HG03139 (cell line): ENCODE measurements around the gene FARS2.
A peak's percentile ranks its signal among the peaks of the same experiment; 100 is the strongest.

ENCODE experiments used
- ATAC-seq: cut with Tn5 transposase; IDR thresholded peaks from one replicate; pipeline ENCODE4 v1.9.1; 2021; ENCODE audit not compliant: unreplicated experiment

The FARS2 gene

GRCh38 chr6:5461365-5461764, 200.1 kb downstream of the FARS2 start:
- no peak for ATAC-seq

- no peak for ATAC-seq
Observed at GRCh38 chr6:5462856-5463255, 201.5 kb downstream of the FARS2 start.

GRCh38 chr6:5463690-5464089, 202.4 kb downstream of the FARS2 start:
- ATAC-seq: no peak

DNA sequence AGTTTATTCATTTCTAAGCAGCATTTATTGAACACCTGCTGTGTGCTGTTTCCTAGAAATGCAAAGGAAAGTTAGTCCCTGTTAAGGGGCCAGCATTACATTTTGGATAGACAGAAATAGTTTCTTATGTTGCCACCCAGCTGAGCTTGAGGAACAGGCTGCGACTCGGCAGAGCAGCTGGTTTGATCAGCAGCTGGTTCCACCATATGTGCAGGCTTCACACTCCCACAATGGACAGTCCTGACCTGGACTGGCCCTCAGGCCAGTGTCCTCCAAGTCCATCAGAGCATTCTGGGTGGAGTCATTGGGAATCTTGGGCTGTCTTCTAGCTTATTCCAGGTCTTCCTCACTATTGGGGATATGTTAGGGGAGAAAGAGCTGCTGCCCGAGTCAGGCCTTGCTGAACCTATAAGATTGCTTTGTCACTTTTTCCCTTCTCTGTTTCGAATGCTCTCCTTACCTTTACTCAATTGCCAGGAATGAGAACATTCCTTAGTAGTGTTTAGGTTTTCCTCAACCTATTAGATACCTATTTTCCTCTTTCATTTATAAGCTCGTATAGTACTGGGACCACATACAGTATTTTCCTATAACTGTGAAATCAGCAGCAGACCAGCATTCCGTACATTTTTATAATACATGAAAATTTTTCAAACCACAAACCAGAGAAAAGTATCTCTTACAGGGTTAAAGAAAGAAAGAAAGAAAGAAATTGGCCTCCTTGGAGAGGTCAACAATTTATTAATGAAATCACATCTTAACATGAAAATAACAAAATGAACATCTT, 203.0 kb downstream of the FARS2 start:
- no peak for ATAC-seq

DNA sequence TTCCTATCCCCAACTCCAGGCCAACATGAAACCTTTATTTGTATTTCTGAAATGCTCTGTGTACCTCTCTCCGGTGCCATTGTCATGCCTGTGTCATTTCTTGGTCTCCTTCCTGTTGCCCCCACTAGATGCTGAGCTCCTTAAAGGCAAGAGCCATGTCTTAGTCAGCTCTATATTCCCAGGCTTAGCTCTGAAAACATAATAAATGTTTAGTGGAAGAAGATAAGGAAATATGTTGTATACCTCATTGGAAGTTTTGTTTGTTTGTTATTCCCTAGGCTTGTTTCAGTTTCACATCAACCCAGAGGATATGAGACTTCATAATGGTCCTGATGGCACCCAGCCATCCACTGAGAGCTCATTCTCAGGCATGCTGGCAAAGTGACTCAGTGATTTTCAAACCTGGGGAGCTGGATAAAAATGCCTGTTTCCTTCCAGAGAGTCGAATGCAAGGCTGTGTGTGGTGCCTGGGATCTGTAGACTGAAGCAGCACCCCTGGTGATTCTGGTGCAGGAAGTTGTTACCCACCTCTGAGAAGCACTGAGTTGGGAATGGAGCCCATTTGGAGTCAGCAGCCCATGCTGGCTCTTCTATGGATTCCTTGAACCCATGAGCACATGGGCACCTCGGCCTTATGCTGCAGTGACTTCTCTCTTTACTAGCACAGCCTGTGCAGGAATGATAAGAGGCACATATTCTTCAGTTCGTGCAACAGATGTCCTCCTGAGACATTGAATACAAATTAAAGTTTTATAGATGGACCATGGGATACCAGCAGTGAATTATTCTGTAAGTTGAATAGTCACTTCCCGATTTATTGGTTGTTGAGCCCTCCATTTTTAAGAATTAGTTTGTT, 205.2 kb downstream of the FARS2 start:
- no peak for ATAC-seq

- ATAC-seq: no peak
Observed at GRCh38 chr6:5468586-5468985, 207.3 kb downstream of the FARS2 start.

- no peak for ATAC-seq
Observed at GRCh38 chr6:5469101-5469846, 208.0 kb downstream of the FARS2 start.

DNA sequence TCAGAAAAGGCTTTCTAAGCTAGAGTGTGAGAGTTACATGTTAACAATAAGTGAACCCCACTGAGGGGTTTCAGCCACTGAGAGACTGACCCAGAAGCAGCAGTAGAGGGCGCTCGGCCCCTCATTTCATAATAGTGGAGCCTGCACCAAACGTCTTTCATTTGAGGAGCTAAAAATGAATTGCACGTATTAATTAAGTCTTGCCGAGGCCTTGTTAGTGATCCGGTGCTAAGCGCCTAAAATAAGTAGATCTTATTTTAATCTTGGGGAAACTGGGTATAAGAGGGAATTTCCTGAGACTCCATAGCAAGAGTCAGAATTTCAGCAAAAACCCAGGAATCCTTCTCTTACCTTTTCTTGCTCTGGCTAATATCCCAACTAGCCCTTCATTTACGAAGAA, 209.7 kb downstream of the FARS2 start:
- no peak for ATAC-seq

DNA sequence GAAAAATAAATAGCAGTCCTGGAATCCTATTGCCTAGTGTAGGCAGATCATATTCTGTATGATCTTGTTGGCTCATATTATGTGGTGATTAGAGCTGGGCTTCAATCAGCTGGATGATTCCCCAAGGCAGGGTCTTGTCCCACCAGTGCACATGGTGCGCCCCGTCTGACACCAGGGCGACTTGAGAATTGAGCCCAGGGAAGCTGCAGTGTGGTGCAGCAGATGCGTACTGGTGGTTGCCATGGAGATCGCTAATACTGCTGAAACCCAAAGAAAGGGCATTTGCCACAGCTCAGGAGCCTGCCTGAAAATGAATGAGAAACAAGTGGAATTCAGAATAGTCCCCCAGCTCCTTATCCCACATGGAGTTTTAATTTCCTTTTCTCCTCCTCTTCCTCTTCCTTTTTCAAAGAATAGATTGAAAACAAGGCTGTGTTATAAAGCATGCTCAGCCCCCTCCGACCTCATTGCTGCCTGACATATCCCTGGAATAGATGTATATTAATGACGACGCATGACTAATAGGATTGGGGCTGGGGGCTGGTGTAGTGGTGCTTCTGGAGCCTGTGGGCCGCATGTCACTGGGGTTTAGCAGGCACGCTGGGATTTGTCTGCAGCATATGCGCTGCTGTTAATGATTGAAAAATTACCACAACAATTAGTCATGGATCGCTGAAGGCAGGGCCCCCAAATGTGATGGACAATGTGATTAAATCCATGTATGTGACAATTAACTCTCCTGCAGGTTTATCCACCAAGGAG, 210.5 kb downstream of the FARS2 start:
- no peak for ATAC-seq

- no peak for ATAC-seq
Observed at GRCh38 chr6:5472571-5472970, 211.3 kb downstream of the FARS2 start.

DNA sequence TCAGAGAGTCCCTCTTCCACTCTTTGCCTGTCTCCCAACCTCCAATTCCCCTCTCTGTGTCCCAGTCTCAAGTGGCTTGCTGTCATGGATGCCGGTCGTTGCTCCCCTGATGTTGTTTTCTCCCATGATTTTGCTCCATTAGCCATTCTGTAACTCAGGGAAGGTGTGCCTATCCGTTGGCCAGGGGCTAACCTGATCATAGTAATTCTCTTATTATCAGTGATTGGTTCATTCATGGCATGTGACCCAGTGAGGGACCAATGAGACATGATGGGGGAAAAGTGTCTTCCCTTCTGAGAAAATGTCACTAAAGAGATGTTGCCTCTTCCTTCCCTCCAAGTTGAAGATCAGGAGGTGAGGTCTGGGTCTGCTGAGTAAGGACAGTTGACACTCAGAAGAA, 214.5 kb downstream of the FARS2 start:
- no peak for ATAC-seq

DNA sequence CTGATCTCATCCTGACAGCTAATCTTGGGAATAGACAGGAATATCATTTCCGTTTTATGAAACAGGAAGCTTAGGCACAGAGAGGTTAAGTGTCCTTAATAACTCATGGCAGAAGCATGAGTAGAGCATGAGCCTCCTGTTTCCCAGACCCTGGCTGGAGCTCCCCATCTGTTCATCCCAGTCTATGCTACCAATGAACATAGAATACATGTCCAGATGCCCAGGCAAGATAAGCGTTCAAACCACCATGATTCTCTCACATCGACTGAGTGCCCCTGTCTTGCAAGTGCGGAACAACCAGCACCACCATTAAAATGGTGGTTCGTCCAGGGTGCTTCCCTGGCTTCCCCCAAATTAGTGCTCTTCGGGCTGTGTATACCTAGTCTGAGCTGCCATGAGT, 217.1 kb downstream of the FARS2 start:
- no peak for ATAC-seq

- ATAC-seq: no peak
Observed at GRCh38 chr6:5481033-5481432, 219.7 kb downstream of the FARS2 start.

DNA sequence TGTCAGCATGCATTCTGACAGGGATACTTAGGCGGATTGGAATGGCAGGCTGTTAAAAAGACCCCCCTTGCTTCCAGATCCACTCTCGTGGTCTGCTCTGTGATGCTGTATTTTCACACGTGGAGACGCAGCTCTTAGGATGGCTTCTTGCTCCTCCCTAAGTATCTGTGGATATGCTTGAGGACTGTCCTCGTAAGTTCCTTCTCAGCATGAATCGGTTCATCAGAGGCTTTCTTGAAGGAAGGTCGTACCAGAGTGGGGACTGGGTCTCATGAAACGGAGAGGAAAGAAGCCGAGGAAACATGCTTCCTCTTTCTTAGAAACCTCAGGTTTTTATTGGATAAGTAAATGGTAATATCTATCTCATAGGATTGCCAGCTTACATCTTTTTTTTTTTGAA, 220.4 kb downstream of the FARS2 start:
- ATAC-seq: no peak

DNA sequence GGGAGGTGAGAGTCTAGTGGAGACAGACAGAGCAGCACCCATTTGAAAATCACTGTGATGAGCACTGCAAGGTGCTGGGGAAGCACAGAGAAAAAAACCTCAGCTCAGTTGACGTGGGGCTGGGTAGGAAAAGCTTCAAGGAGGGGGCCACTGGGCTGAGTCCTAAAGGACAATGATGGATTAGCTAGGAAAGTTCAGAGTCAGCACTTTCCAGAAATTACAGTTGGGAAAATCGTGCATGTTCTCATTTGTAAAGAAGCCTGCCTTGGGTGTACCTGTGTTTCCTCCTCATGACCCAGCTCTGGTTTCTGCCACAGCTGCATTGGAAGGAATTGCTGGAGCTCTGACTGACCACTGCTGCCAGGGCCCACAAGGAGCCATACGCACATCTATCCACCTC, 221.3 kb downstream of the FARS2 start:
- no peak for ATAC-seq

- ATAC-seq: no peak
Observed at GRCh38 chr6:5484692-5485091, 223.4 kb downstream of the FARS2 start.

DNA sequence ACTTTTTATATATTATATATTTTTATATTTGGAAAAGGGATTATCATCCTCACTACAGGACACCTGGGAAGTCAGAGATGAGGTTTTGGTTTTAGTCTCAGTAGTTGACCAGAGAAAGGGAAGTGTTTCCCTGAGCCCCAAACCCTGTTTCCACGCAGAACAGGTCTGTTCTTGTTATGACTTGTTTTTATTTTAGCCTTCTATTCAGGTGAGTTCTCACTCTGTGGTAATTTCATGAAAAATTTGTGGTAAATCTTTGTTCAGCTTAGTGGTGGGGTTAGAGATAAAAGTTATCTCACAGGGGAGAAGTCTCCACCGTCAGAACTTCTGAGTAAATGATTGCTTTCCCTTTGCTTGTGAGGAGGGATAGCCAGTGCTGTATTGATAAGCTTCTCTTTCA, 224.9 kb downstream of the FARS2 start:
- peak; percentile 84 for ATAC-seq

- no peak for ATAC-seq
Observed at GRCh38 chr6:5490501-5491069, 229.3 kb downstream of the FARS2 start.

- no peak for ATAC-seq
Observed at GRCh38 chr6:5492356-5492755, 231.0 kb downstream of the FARS2 start.

DNA sequence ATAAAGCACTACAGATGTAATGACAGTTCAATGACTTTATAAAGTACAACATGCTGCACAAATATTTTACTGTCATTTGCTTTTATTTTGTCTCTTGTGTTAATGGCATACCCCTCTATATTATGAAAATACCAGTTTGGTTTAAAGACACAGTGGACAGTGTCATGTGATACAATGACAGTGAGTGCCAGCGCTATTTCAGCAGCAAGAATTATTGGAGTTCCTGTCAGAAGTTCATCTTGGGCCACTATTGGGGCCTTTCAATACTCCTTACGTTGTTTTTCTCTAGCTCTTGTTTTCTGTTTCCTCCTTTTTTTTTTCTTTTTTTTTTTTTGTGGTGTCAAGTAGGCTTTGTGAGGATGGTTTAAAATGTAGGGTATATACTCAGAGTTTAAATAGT, 232.5 kb downstream of the FARS2 start:
- no peak for ATAC-seq
